CD4-positive, alpha-beta T cell (primary cell): Measurements from ENCODE around the gene PAX3. TPM values are rescaled to one million over a fixed set of nuclear protein-coding genes. Genes with fewer than 3 reads are reported as not detected.

Experiments used
- ATAC-seq: fragments of 200-7000 bp; cut with Tn5 transposase; one replicate; pipeline ENCODE4 v1.10.0; 2022; ENCODE audit warnings: mild to moderate bottlenecking; ENCODE audit not compliant: poor library complexity
- CTCF ChIA-PET: fragments of 350-600 bp; sonication (Branson Sonifier 250); formaldehyde crosslinking; loops from one replicate; lab custom pipeline; 2021; ENCODE audit warnings: antibody characterized with exemption, inconsistent platforms; lab: Charles Lee
- POLR2A ChIA-PET: fragments of 350-600 bp; sonication (Branson Sonifier 250); formaldehyde crosslinking; loops from one replicate; lab custom pipeline; 2021; ENCODE audit warnings: antibody characterized with exemption, inconsistent platforms; lab: Charles Lee
- DNase-seq, 14 experiments: peaks; one replicate each; pipeline ENCODE4 v3.0.0-alpha.2; 2013 to 2020; ENCODE audit warnings: mixed read lengths in 2 of 14
- H3K27ac ChIP-seq, 2 donors: one replicate each; pipeline versions ENCODE4 v1.5.1 to v1.7.0; 2013; ENCODE audit warnings: low read length in 2 of 2, low read depth in 1 of 2, mild to moderate bottlenecking in 1 of 2
- H3K27me3 ChIP-seq, 2 experiments: 1 replicate in 1 of 2; 2 replicates in 1 of 2; pipeline versions ENCODE4 v1.6.1 to v1.7.0; 2013; ENCODE audit warnings: low read length in 2 of 2, control low read depth in 1 of 2, mild to moderate bottlenecking in 1 of 2, moderate library complexity in 1 of 2; ENCODE audit not compliant: insufficient read depth in 2 of 2, control insufficient read depth in 1 of 2
- H3K36me3 ChIP-seq: one replicate; pipeline ENCODE4 v1.6.1; 2013; ENCODE audit warnings: low read length, control low read depth; ENCODE audit not compliant: insufficient read depth
- H3K4me1 ChIP-seq: one replicate; pipeline ENCODE4 v1.6.1; 2013; ENCODE audit warnings: low read length, control low read depth; ENCODE audit not compliant: insufficient read depth
- H3K4me3 ChIP-seq: one replicate; pipeline ENCODE4 v1.5.1; 2013; ENCODE audit warnings: mild to moderate bottlenecking, low read length, moderate library complexity
- H3K9me3 ChIP-seq, 2 experiments: 1 replicate in 1 of 2; 2 replicates in 1 of 2; pipeline versions ENCODE4 v1.6.1 to v1.7.0; 2013; ENCODE audit warnings: low read length in 2 of 2, mild to moderate bottlenecking in 2 of 2, control low read depth in 1 of 2, moderate library complexity in 1 of 2; ENCODE audit not compliant: control insufficient read depth in 1 of 2, insufficient read depth in 1 of 2
- H3K27ac Mint-ChIP-seq: one replicate; pipeline ENCODE4 v1.8.0; 2020; ENCODE audit warnings: mixed read lengths
- H3K27me3 Mint-ChIP-seq: one replicate; pipeline ENCODE4 v1.8.0; 2021; ENCODE audit warnings: mixed read lengths
- H3K36me3 Mint-ChIP-seq: one replicate; pipeline ENCODE4 v1.8.0; 2021; ENCODE audit warnings: low read depth, mixed read lengths
- H3K4me1 Mint-ChIP-seq: one replicate; pipeline ENCODE4 v1.8.0; 2021; ENCODE audit warnings: low read depth, mixed read lengths
- H3K4me3 Mint-ChIP-seq: one replicate; pipeline ENCODE4 v1.8.0; 2020; ENCODE audit warnings: mild to moderate bottlenecking, mixed read lengths
- H3K9me3 Mint-ChIP-seq: one replicate; pipeline ENCODE4 v1.8.0; 2020; ENCODE audit warnings: mixed read lengths
- intact Hi-C, 2 experiments: fragments of 100-400 bp; cut with DNase I in 1 of 2; cut with micrococcal nuclease in 1 of 2; formaldehyde crosslinking; loops; one replicate each; pipeline versions ENCODE4 v1.15.1 to v1.9.0; 2023 to 2025; cut with DNase I, micrococcal nuclease
- total RNA-seq, 174 experiments: library from RNA in 2 of 174; stranded (reverse) in 2 of 174; gene quantifications; one replicate each; pipeline ENCODE4 v1.2.3 and lab custom pipeline; 2021 to 2026
- TF ChIP-seq, protein P1 (sequence below): fragments of 200-600 bp; IDR thresholded peaks from one replicate; pipeline ENCODE4 v1.8.0; 2022; ENCODE audit warnings: antibody characterized with exemption, mild to moderate bottlenecking

The PAX3 gene
- total RNA-seq, 2 experiments from 2014 or later: not detected

DNA sequence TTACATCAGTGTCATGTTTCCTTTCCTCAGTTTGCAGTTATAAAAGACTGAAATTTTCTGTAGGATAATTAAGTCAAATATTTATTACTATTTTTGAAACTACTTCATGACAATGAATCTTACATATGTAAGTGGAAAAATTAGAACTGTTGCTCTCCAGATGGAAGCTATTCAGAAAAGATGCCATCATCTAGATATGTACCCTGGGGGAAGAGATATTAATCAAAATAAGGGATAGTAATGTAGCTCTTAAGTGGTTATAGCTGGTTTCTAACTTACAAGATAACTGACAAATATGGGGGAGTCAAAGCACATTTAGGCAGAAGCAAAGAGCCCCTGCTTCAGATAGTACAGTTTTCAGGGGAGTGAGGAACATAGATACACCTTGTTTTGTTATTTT, 38.1 kb upstream of the PAX3 start:
- Histone ChIP-seq H3K9me3 (peaks cover 6 to 15% of the 10 kb centered on the region in 2 experiments), H3K4me1 (no peaks in the 10 kb centered on the region), H3K27ac (no peak overlapping the region), H3K27me3 (no peaks in the 10 kb centered on the region), H3K4me3 (no peak overlapping the region), H3K36me3 (no peaks in the 10 kb centered on the region)
- Mint-ChIP-seq H3K27ac (no peak overlapping the region), H3K4me3 (no peak overlapping the region), H3K4me1 (no peaks in the 10 kb centered on the region), H3K9me3 (peaks cover 7% of the 10 kb centered on the region), H3K27me3 (peaks cover 11% of the 10 kb centered on the region), H3K36me3 (no peaks in the 10 kb centered on the region)
- ATAC-seq (no peak), DNase-seq (no peak)
- TF ChIP-seq, protein P1, sequence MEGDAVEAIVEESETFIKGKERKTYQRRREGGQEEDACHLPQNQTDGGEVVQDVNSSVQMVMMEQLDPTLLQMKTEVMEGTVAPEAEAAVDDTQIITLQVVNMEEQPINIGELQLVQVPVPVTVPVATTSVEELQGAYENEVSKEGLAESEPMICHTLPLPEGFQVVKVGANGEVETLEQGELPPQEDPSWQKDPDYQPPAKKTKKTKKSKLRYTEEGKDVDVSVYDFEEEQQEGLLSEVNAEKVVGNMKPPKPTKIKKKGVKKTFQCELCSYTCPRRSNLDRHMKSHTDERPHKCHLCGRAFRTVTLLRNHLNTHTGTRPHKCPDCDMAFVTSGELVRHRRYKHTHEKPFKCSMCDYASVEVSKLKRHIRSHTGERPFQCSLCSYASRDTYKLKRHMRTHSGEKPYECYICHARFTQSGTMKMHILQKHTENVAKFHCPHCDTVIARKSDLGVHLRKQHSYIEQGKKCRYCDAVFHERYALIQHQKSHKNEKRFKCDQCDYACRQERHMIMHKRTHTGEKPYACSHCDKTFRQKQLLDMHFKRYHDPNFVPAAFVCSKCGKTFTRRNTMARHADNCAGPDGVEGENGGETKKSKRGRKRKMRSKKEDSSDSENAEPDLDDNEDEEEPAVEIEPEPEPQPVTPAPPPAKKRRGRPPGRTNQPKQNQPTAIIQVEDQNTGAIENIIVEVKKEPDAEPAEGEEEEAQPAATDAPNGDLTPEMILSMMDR: no peak
- POLR2A ChIA-PET: no interaction called here
- CTCF ChIA-PET: no interaction called here
- intact Hi-C loops: no loop called here

DNA sequence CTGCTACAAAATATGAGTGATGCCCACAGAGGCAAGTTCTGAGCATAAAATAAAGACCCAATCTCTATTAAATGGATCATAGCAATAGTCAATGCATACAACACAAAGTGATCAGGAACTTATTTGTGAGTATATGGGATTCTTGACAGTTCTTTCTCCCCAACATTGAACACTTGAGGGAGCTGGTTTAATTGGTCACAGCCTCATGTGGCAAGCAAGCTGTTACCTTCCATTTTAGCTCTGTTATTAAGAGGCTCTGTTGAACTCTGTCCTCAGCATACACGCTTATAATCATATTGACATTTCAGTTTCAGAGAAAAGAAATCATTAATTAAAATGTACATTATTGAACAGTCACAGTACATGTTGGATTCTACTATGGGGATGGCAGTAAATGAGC, 37.6 kb upstream of the PAX3 start:
- H3K9me3 ChIP-seq: peaks cover 6 to 15% of the 10 kb centered on the region in 2 experiments
- intact Hi-C loops: no loop called here
- H3K27ac ChIP-seq: no peak overlapping the region
- no peak overlapping the region for H3K4me3 Mint-ChIP-seq
- ChIA-PET POLR2A (no interaction called here), CTCF (no interaction called here)
- H3K27me3 Mint-ChIP-seq: peaks cover 16% of the 10 kb centered on the region
- H3K4me1 ChIP-seq: no peaks in the 10 kb centered on the region
- TF ChIP-seq, protein P1: no peak
- no peaks in the 10 kb centered on the region for H3K36me3 Mint-ChIP-seq
- DNase-seq: no peak
- no peak for ATAC-seq
- no peaks in the 10 kb centered on the region for H3K27me3 ChIP-seq
- peaks cover 7% of the 10 kb centered on the region for H3K9me3 Mint-ChIP-seq
- H3K27ac Mint-ChIP-seq: no peak overlapping the region
- H3K36me3 ChIP-seq: no peaks in the 10 kb centered on the region
- H3K4me1 Mint-ChIP-seq: no peaks in the 10 kb centered on the region
- H3K4me3 ChIP-seq: no peak overlapping the region

DNA sequence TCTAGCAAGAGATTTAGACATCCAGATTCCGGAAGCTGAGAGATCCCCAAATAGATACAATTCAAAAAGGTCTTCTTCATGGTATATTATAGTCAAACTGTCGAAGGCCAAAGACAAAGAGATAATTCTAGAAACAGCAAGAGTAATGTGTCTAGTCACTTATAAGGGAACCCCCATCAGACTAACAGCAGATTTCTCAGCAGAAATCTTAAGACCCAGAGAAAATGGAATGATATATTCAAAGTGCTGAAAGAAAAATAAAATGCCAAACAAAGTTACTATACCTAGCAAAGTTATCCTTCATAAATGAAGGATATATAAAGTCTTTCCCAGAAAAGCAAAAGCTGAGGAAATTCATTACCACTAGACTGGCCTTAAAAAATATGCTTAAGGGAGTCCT, 36.1 kb upstream of the PAX3 start:
- H3K4me3 ChIP-seq: no peak overlapping the region
- H3K4me1 ChIP-seq: no peaks in the 10 kb centered on the region
- DNase-seq (no peak), ATAC-seq (no peak)
- no peak overlapping the region for H3K4me3 Mint-ChIP-seq
- H3K27me3 ChIP-seq: no peaks in the 10 kb centered on the region
- no peaks in the 10 kb centered on the region for H3K4me1 Mint-ChIP-seq
- H3K9me3 ChIP-seq: peaks cover 6 to 15% of the 10 kb centered on the region in 2 experiments
- CTCF ChIA-PET: no interaction called here
- H3K27me3 Mint-ChIP-seq: peaks cover 24% of the 10 kb centered on the region
- H3K9me3 Mint-ChIP-seq: peaks cover 7% of the 10 kb centered on the region
- intact Hi-C loops: no loop called here
- POLR2A ChIA-PET: interaction anchor here (0.6 kb wide), 1 partner anchor 830 kb away, joined by 4 read pairs; no protein-coding TSS in a partner anchor
- H3K36me3 Mint-ChIP-seq: no peaks in the 10 kb centered on the region
- no peaks in the 10 kb centered on the region for H3K36me3 ChIP-seq
- no peak overlapping the region for H3K27ac ChIP-seq
- no peak overlapping the region for H3K27ac Mint-ChIP-seq
- TF ChIP-seq, protein P1: no peak
